GM18520 (cell line): ENCODE measurements around the gene FOXJ3.

Source experiments
- ATAC-seq: cut with Tn5 transposase; IDR thresholded peaks from one replicate; pipeline ENCODE4 v1.9.1; 2021; ENCODE audit not compliant: unreplicated experiment

The FOXJ3 gene

GRCh38 chr1:42311897-42312296 is 23.1 kb downstream of the FOXJ3 start:
- no peak for ATAC-seq

- ATAC-seq = no peak
Measured at GRCh38 chr1:42311138-42311537, 23.9 kb downstream of the FOXJ3 start.

GRCh38 chr1:42306977-42307376 is 28.1 kb downstream of the FOXJ3 start:
- no peak for ATAC-seq

- no peak for ATAC-seq
Measured at GRCh38 chr1:42305639-42306038, 29.4 kb downstream of the FOXJ3 start.

- no peak for ATAC-seq
Measured at GRCh38 chr1:42302034-42302433, 33.0 kb downstream of the FOXJ3 start.

GRCh38 chr1:42298520-42298919 is 36.5 kb downstream of the FOXJ3 start:
- no peak for ATAC-seq

GRCh38 chr1:42295816-42296215 is 39.2 kb downstream of the FOXJ3 start:
- no peak for ATAC-seq

GRCh38 chr1:42290130-42290529 is 44.9 kb downstream of the FOXJ3 start:
- ATAC-seq = no peak

GRCh38 chr1:42288311-42288985 is 46.6 kb downstream of the FOXJ3 start:
- no peak for ATAC-seq

GRCh38 chr1:42282867-42283583 is 52.0 kb downstream of the FOXJ3 start:
- no peak for ATAC-seq

- no peak for ATAC-seq
Measured at GRCh38 chr1:42282024-42282579, 52.9 kb downstream of the FOXJ3 start.

- ATAC-seq = no peak
Measured at GRCh38 chr1:42280821-42281220, 54.2 kb downstream of the FOXJ3 start.

GRCh38 chr1:42279055-42279454 is 56.0 kb downstream of the FOXJ3 start:
- no peak for ATAC-seq

- no peak for ATAC-seq
Measured at GRCh38 chr1:42272920-42273319, 62.1 kb downstream of the FOXJ3 start.

GRCh38 chr1:42267904-42268303 is 67.1 kb downstream of the FOXJ3 start:
- ATAC-seq = no peak

GRCh38 chr1:42266253-42267135 is 68.5 kb downstream of the FOXJ3 start:
- no peak for ATAC-seq

GRCh38 chr1:42264511-42265190 is 70.4 kb downstream of the FOXJ3 start:
- ATAC-seq = no peak

GRCh38 chr1:42263019-42263418 is 72.0 kb downstream of the FOXJ3 start:
- ATAC-seq = no peak

- no peak for ATAC-seq
Measured at GRCh38 chr1:42260376-42261070, 74.5 kb downstream of the FOXJ3 start.

GRCh38 chr1:42259739-42260064 is 75.3 kb downstream of the FOXJ3 start:
- no peak for ATAC-seq
